NCI-H82 treated with DMSO at 0.1 percent for 48 hours (cell line): ENCODE results near the gene SYNGR4.
"Not testable (repeated sequence)": the region's sequence is repeated elsewhere in the genome, so short reads cannot be mapped to it uniquely, and the experiment has no call there.

Experiments
- DNase-seq: peaks from one replicate; lab custom pipeline; 2025; ENCODE audit not compliant: unreplicated experiment; lab: John Stamatoyannopoulos, UW

The SYNGR4 gene

GRCh38 chr19:48370955-48371354, 6.8 kb downstream of the SYNGR4 start:
- no peak for DNase-seq

- DNase-seq = no peak
These were observed 7.2 kb downstream of the SYNGR4 start for GRCh38 chr19:48371367-48371766.

- DNase-seq = not testable (repeated sequence)
These were observed 7.6 kb downstream of the SYNGR4 start for GRCh38 chr19:48371771-48372170.

- DNase-seq = no peak
These were observed 8.7 kb downstream of the SYNGR4 start for GRCh38 chr19:48372904-48373303.

GRCh38 chr19:48373567-48373966, 9.4 kb downstream of the SYNGR4 start:
- DNase-seq = no peak

- DNase-seq = no peak
These were observed 14.0 kb downstream of the SYNGR4 start for GRCh38 chr19:48378194-48378570.

- no peak for DNase-seq
These were observed 14.9 kb downstream of the SYNGR4 start for GRCh38 chr19:48379058-48379457.

GRCh38 chr19:48381178-48381950, 17.2 kb downstream of the SYNGR4 start:
- no peak for DNase-seq

GRCh38 chr19:48382286-48382685, 18.1 kb downstream of the SYNGR4 start:
- no peak for DNase-seq

GRCh38 chr19:48385461-48386087, 21.4 kb downstream of the SYNGR4 start:
- DNase-seq = no peak

GRCh38 chr19:48386981-48387380, 22.8 kb downstream of the SYNGR4 start:
- DNase-seq = no peak

GRCh38 chr19:48390188-48391099, 26.3 kb downstream of the SYNGR4 start:
- DNase-seq = no peak

- DNase-seq = peak; percentile 49
These were observed 27.2 kb downstream of the SYNGR4 start, which contains the start of gene KDELR1 for GRCh38 chr19:48391100-48392005. Gene KDELR1, minus strand, starts transcription at chr19:48391551. Its CDS starts 193 bp downstream, at chr19:48391358.

GRCh38 chr19:48392006-48392344, 27.8 kb downstream of the SYNGR4 start:
- DNase-seq = not testable (repeated sequence)

GRCh38 chr19:48392860-48393558, 28.8 kb downstream of the SYNGR4 start:
- DNase-seq = no peak

- DNase-seq = peak; percentile 80
These were observed 29.6 kb downstream of the SYNGR4 start, which contains the start of gene GRIN2D for GRCh38 chr19:48393559-48394330. Gene GRIN2D, plus strand, starts transcription at chr19:48393668. Its CDS starts 4,725 bp downstream, at chr19:48398393.

- no peak for DNase-seq
These were observed 30.4 kb downstream of the SYNGR4 start for GRCh38 chr19:48394331-48395169.

- DNase-seq = no peak
These were observed 30.9 kb downstream of the SYNGR4 start for GRCh38 chr19:48395170-48395455.
